Measurements from ENCODE around the gene MPHOSPH10.

GRCh38 chr2:71190656-71191569 lies 60.5 kb downstream of the MPHOSPH10 start:
- peak; percentile 5 to 10 for TF ChIP-seq CTCF (IDR thresholded peaks at IDR 0.05; ENCODE audit: extremely low read depth in 1 of 2, insufficient read depth in 1 of 2, low read depth in 1 of 2, low read length in 2 of 2)
- no peak for TF ChIP-seq MYC (IDR thresholded peaks at IDR 0.05; ENCODE audit: low read depth, low read length)
- TF ChIP-seq POLR2AphosphoS5 (IDR thresholded peaks at IDR 0.05; ENCODE audit: insufficient read depth, low read depth, low read length), result no peak
- no peak for TF ChIP-seq POLR2A (IDR thresholded peaks at IDR 0.05; ENCODE audit: low read depth, low read length)
- TF ChIP-seq EZH2 (IDR thresholded peaks at IDR 0.05; ENCODE audit: borderline replicate concordance, low read depth, low read length, severe bottlenecking), result no peak
- no peak for TF ChIP-seq MAX (IDR thresholded peaks at IDR 0.05; ENCODE audit: insufficient read depth, insufficient read length)
- TF ChIP-seq JUN (IDR thresholded peaks at IDR 0.05; ENCODE audit: borderline replicate concordance, insufficient read depth, insufficient read length, low read depth), result no peak
- TF ChIP-seq FOS (IDR thresholded peaks at IDR 0.05; ENCODE audit: borderline replicate concordance, insufficient read depth, low read length), result no peak

Measured in endothelial cell of umbilical vein (primary cell).